Measurements from ENCODE around the gene COA3. TPM values are rescaled to one million over a fixed set of nuclear protein-coding genes. Genes with fewer than 3 reads are reported as not detected.

Gene COA3
- total RNA-seq, 1 experiment from 2014 or later, result 74.2 TPM

DNA sequence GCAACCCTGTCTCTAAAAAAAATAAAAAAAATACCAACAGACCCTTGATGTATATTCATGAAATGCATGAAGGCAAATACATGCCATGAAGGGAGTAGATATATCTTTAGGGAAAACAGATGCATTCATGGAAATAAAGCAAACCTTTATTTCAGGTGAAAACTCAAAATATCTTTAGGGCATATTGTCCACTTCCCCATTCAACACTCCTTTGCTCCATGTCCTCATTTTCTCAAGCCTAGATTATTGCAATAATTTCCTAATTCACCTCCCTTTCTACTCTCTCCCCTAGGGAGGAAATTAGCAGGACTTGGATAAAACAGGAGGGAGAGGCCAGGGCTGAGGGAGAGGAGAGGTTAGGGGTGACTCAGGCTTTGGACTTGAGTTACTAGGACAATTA, 31.0 kb downstream of the COA3 start:
- H4K91ac ChIP-seq (ENCODE audit: insufficient read length, low read depth, low read length), result no peak overlapping the region
- no peak overlapping the region for H2BK20ac ChIP-seq (ENCODE audit: low read depth, low read length, poor library complexity, severe bottlenecking)
- Mint-ChIP-seq H3K9me3 (no peaks in the 10 kb centered on the region), H3K27ac (no peak overlapping the region), H3K4me3 (no peak overlapping the region), H3K27me3 (ENCODE audit: low read depth) (peaks cover 15% of the 10 kb centered on the region), H3K36me3 (ENCODE audit: insufficient read depth in 1 of 3, low read depth in 3 of 3) (peaks cover 0 to 1% (median 0%) of the 10 kb centered on the region in 3 experiments; a peak in 1 of 7 replicates), H3K4me1 (peaks cover 9 to 10% of the 10 kb centered on the region in 2 experiments)
- H4K5ac ChIP-seq (ENCODE audit: insufficient read length, low read depth, low read length), result no peak overlapping the region
- H3K79me2 ChIP-seq (ENCODE audit: insufficient read depth, low read length), result no peaks in the 10 kb centered on the region
- H2AFZ ChIP-seq (ENCODE audit: low read length), result no peak overlapping the region
- no peak overlapping the region for H3T11ph ChIP-seq (ENCODE audit: low read length)
- no peak overlapping the region for H3K14ac ChIP-seq (ENCODE audit: insufficient read depth, low read length)
- no peaks in the 10 kb centered on the region for H3K9me3 ChIP-seq (ENCODE audit: control insufficient read depth, low read depth, low read length)
- no peak overlapping the region for H3K4me2 ChIP-seq (ENCODE audit: insufficient read depth, insufficient read length, low read length)
- H3K4me1 ChIP-seq (ENCODE audit: insufficient read depth, low read length), result no peaks in the 10 kb centered on the region; the same call in 1 of the 2 replicates
- H3K4ac ChIP-seq (ENCODE audit: low read depth, low read length), result no peak overlapping the region
- no peaks in the 10 kb centered on the region for H4K20me1 ChIP-seq (ENCODE audit: control insufficient read depth, insufficient read depth, insufficient read length)
- no peak for TF ChIP-seq CTCF (conservative IDR thresholded peaks at IDR 0.05)
- no peak overlapping the region for H4K8ac ChIP-seq (replicated peaks; ENCODE audit: insufficient read length, low read depth, low read length)
- no peak overlapping the region for H3K27ac ChIP-seq (ENCODE audit: insufficient read length, low read depth, low read length)
- H3K9ac ChIP-seq (ENCODE audit: extremely low read depth, insufficient read length, low read length), result no peak overlapping the region
- no peak overlapping the region for H3K18ac ChIP-seq (ENCODE audit: insufficient read length, low read depth, low read length)
- no peak for DNase-seq
- H2BK5ac ChIP-seq (ENCODE audit: insufficient read length, low read length), result no peak overlapping the region
- no peaks in the 10 kb centered on the region for H3K23me2 ChIP-seq (ENCODE audit: insufficient read length, low read depth, low read length, poor library complexity, severe bottlenecking)
- no peak overlapping the region for H2BK12ac ChIP-seq (ENCODE audit: insufficient read length, low read depth, low read length)
- H3K23ac ChIP-seq (ENCODE audit: insufficient read length, low read depth, low read length), result no peak overlapping the region
- no peak overlapping the region for H2BK15ac ChIP-seq (ENCODE audit: low read depth, low read length)
- no peak overlapping the region for H2BK120ac ChIP-seq (ENCODE audit: low read depth, low read length, poor library complexity, severe bottlenecking)
- no peaks in the 10 kb centered on the region for H3K79me1 ChIP-seq (ENCODE audit: insufficient read depth, low read depth, low read length, poor library complexity, severe bottlenecking)
- no peak overlapping the region for H3K56ac ChIP-seq (ENCODE audit: insufficient read length, low read depth, low read length)
- no peaks in the 10 kb centered on the region for H3K27me3 ChIP-seq (ENCODE audit: insufficient read depth, low read length)
- no peak overlapping the region for H2AK5ac ChIP-seq (ENCODE audit: insufficient read length, low read length)

All from H9 (cell line).